GM21786 (cell line): ENCODE results near the gene BPTF.
"Not testable (repeated sequence)": the region's sequence is repeated elsewhere in the genome, so short reads cannot be mapped to it uniquely, and the experiment has no call there.

Source experiments
- ATAC-seq: cut with Tn5 transposase; IDR thresholded peaks from one replicate; pipeline ENCODE4 v1.9.1; 2021; ENCODE audit not compliant: unreplicated experiment

Gene BPTF

DNA sequence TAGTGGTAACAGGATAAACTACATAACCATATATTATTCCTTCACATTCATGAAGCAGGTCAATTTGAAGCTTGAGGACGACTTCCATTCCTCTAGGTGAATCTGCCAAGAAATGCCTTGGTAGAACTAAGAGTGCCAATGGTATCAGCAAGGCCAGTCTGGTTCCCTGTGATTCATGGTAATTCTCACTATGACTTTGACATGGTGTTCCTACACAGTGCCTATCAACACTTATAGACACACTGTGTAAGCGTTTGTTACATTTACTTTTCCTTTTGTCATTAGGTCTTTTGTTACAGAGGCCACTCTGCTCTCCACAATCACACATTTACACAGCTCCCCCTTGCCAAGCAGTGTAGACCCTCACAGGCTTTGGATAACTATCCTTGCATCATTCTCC is 136.9 kb downstream of the BPTF start:
- not testable (repeated sequence) for ATAC-seq

DNA sequence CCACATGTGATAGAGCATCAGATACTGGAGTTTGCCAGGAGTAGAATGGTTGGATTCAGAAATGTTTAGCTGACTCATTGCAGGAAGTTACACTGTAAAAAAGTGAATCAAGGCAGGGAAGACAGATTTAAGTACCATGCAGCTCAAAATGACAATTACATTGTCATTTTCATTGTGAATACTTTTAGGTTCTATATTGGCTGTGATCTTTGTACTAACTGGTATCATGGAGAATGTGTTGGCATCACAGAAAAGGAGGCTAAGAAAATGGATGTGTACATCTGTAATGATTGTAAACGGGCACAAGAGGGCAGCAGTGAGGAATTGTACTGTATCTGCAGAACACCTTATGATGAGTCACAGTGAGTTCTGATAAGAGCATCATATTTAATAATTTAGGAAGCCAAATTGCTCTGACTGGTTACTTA is 137.9 kb downstream of the BPTF start:
- peak; percentile 53 for ATAC-seq

DNA sequence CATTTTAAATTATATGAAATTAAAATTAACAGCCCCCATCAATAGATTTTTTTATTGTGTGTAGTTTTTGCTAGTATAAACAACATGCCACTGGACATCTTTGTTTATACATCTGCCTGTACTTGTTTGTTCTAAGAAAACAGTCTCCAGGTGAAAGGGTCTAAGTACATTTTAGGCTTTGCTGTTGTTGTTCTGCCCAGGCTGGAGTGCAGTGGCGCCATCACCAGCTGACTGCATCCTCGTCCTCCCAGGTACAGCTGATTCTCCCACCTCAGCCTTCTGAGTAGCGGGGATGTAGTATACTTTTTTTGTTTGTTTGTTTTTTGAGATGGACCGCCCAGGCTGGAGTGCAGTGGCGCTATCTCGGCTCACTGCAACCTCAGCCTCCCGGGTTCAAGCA is 145.5 kb downstream of the BPTF start:
- ATAC-seq: no peak

DNA sequence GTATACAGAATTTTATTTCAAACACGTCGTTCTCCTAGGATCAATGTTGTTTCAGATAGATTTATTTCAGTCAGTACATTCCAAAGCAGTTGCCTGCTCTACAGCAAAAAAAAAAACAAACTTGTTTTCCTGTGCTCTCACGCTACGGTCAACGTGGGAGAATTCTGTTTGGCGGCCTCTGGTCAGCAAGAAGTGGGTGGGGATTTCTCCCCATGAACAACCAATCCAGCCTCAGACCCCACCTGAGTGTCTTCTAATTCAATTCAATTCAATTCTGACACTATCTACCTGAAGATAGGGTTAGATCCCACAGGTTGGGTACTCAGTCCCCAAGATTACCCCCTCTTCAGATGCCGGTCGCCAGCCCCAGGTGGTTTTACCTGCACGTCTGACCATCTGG is 148.9 kb downstream of the BPTF start:
- ATAC-seq: no peak

DNA sequence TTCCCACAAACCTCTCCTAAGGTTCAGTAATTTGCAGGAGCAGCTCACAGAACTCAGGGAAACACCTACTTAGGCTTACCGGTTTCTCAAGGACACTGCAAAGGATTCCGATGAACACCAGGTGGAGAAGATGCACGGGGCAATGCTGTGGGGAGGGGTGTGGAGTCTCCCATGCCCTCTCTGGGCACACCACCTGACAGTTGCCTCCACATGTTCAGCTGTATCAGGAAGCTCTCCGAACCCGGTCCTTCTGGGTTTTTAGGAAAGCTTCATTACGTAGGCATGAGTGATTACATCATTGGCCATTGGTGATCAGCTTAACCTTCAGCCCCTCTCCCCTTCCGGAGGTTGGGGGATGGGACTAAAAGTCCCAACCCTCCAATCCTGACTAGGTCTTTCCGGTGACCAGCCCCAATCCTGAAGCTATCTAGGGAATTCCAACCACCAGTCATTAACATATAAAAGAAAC is 149.3 kb downstream of the BPTF start:
- no peak for ATAC-seq

DNA sequence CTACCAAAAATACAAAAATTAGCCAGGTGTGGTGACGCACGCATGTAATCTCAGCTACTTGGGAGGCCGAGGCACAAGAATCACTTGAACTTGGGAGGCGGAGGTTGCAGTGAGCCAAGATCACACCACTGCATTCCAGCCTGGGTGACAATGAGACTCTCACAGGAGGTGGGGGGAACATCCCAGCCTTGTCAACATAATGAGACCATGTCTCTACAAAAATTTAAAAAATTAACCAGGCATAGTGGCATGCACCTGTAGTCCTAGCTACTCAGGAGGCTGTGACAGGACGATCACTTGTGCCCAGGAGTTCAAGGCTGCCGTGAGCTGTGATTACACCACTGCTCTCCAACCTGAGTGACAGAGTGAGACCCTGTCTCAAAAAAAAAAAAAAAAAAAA is 151.0 kb downstream of the BPTF start:
- not testable (repeated sequence) for ATAC-seq

DNA sequence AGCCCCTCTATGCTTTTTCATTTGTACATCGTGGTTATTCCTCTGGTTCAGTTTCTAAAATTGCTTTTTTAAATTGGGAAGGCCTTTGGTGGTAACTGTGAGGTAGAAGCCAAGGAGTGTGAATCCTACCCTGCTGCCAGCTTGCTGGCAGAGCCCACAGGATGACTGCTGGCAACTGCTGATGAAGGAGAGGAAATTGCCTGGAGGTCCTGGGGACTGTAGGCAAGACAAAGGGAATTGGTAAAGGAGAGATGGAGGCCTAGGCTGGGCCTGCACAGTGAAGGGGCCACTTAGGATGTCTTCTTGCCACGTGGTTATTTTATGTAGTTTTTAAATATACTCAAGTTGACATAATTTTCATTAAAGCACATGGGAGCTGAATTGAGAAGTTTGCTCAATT is 155.2 kb downstream of the BPTF start:
- no peak for ATAC-seq

DNA sequence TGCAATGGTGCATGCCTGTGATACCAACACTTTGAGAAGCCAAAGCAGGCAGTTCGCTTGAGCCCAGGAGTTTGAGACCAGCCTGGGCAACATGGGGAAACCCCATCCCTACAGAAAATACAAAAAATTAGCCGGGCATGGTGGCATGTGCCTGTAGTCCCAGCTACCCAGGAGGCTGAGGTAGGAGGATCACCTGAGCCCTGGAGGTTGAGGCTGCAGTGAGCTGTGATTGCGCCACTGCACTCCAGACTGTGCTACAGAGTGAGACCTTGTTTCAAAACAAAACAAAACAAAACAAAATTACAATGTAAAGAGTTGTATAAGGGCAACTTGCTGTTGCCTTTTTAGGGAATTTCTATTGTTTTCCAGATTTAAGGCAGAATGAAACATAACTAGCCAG is 155.6 kb downstream of the BPTF start:
- not testable (repeated sequence) for ATAC-seq

DNA sequence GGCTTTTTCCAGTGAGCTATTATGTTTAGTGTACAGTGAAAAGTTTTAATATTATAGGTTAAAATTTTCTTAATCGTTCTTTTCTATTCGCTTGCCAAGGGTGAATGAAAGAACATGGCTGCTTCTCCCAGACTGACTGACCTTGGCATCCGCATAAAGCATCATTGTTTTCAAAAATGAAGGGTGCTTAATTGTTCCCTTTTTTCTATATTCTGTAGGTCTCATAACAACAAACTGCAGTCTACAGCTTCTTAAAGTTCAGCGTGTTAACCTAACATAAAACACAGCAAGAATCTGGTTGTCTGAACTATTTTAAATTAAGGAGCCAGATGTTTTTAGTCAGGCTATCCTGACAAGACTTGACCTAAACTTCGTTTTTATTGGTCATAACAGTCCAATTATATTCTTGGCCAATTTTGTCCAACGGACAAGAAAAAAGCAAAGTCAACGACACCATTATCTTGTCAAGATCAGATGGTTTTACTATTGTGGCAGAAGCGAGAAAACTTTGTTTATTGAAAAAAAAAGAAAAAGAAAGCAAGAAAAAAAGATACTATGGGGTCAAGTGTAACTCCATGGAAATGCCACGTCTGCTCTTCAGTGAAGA is 156.8 kb downstream of the BPTF start:
- ATAC-seq: no peak

DNA sequence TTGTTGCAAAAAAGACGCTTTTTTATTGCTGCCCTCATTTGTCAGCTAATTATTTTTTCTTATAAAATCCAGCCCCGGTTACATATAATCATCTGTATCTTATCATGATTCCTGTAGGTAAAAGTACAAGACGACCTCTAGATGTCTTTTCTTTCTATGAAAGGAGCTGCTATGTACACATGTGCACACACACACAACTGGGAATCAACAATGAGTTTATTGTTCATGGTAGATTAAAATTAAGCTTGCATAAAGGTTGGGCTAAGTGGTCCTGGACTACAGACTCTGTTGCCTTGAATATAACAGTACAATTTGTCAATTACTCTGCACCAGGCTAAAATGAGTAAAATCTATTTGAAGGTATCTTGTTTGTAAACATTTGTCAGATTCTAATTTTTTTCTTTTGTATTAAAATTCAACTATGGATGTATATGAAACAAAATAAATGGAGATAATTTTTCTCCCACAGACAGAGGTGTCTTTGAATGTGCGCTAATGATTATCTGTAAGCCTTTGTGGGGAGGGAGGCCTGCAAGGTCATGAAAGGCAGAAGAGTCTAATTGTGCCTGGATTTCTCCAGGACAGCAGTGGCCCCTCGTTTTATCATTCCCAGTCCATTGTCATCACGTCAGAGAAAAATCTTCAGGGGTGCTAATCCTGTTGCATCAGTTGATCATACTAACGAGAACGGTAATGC is 157.5 kb downstream of the BPTF start:
- ATAC-seq: no peak

DNA sequence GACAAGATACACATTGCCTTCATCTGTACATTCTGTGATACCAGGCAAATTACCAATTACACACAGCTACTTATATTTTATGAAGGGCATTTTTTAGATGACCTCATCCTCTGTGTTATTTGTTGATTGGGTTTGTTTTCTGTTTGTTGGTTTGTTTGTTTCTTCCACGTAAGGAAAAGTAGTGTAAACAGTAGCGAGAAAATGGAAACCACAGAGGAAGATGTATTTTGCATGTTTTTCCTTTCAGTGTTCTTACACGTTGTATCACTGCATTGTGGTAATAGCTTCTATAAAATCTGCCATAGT is 158.0 kb downstream of the BPTF start:
- ATAC-seq: no peak

DNA sequence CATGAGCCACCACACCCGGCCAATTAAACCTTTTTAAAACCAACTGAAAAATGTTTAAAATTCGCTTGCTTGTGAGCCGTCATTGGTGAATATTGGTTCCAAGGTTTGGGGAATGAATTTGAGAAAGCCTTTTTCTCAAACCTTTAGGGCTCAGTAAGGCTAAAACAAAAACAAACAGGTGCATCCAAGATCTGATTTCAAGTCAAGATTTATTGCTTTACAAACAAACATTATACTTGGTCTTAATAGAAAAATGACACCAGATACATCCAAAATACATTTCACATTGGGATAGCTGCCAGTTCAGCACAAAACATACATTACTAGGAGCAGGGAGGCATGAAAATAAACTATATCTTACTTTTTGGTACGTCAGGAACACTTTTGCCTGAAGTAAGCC is 165.6 kb downstream of the BPTF start:
- ATAC-seq: no peak

DNA sequence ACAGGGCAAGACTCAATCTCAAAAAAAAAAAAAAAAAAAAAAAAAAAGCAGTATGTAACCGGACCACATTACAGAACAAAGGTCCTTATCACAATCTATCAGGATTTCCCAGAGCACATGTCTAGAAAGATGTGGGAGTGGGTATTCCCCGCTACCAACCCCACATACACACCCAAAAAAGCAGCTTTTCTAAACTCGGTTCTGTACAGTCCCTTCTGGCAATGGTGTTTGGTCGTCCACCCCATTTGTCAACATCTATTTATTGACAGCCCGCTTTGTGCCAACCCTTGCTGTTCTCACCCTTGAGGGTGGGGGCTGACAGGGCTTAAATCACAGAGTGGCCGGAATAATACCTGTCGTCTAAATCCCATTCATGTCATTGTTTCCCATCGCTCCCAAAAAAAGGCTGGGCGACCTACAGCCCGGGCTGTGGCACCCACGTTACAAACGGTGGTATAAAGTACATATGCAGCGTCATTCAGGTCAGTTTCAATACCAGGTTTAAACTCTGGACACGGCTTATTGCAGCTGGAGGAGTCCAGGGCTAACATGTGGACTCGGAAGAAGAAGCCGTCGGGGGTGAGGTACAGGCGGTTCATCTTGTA is 167.3 kb downstream of the BPTF start:
- ATAC-seq: no peak

DNA sequence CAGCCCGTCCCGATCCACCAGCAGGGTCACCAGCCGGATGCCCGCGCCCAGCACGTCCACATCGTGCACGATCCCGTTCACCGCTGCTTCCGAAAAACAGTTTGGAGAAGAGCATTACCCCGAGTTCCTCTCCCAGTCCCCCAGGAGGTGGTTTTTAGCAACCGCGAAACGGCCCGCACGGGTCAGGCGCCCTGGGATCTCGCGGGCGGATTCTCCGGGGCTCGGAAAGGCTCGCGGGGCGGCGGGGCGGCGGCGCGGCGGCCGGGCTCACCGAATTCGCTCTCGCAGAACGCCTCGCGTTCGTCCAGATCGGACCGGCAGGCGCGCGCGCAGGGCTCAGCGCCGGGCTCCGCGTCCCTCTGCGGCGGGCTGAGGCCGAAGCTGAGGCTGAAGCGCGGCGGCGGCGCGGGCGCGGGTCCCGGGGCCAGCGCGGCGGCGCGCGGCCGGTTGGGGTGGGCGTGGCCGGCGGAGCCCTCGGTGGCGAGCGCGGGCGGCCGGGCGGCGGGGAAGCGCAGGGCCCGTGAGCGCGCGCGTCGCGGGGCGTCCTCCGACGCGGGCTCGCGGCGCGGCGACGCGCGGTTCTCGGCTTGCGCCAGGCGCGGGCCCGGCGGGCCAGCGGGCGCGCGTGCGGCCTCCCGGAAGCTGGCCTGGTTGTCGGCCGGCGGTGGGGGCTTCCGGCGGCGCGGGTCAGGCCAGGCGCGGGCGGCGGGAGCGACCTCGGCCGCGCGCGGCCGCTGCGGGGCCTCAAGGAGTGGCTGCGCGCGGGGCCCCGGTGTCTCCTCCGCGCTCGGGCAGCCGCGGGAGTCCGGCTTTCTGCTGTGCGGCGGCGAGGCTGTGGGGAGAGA is 168.1 kb downstream of the BPTF start:
- peak; percentile 64 for ATAC-seq

DNA sequence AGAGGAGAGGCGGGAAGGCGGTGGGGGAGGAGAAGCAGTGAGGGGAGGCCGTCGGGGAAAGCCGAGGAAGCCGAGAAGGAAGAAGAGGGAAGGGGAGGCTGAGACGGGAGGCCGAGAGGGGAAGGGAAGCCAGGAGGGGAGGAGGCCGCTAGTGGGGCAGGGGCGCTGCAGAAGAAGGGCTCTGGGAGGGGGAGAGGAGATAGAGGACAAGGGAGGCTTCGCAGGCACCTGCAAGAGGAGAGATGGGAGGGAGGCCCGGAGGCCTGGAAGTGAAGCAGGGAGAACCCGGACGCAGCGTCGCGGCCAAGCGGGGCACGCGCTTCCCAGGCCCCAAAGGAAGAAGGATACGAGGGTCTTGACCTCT is 168.7 kb downstream of the BPTF start:
- ATAC-seq: peak; percentile 1

DNA sequence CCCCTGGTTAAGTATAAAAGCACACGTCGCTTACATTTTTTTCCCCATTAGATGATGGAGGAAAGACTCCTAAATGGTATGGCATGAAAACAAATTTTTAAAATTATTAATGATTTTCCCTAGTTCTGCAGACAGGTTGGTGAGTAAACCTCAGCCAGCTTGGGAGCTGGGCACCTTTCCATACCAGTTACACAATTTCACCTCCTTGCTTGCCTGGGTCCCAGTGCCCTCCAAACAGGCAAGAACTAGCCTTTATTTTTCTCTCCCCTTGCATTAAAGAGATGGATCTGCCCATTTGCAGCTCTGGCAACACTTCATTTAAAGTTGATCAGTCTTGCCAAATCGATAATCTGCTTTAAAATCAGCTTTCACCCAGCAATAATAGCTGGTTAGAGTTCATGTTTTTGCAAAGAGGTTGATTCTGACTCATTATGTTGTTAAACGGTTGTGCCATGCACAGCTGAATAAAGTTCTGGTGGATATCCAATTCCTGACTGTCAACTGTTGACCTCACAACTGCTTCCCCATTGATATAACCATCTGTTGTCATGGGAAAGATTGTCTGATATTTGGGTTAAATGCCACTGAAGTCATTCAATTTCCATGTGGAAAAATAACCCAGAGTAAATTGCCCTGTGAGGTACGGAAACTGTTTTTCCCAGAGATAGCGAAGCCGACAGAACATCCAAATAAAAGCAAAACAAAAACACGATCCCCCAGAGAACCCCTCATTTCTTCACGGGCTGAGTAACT is 169.7 kb downstream of the BPTF start:
- no peak for ATAC-seq

DNA sequence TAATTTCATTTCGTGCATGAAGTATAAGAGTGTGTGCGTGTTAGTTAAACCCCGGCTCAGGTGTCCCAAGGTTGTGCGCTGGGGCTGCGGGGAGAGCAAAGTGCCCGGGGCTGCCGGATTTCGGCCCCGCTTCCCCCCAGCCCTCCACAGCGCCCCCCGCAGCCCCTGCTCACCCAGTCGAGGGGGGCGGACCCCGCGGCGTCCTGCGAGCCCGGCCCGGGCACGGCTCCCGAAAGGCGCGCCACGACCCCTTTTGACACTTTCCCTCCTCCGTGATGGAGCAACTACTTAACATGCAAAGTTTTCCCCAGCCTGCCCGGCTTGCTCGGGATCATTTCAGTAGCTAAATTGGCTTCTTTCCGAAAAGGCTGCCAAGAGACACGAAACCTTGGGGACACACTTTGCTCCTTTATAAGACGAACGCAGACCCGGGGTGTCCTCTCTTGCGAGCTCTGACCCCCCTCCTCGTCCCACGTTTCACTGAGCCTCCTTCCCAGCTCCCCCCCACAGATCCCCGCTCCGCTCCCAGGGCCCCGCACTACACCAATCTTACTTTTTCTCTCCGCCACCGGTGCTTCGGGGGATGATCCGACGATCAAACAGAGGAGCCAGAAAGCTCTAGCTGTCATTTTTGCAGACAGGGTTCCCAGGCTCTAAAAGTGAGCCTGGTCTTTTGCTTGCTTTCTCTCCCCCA is 170.4 kb downstream of the BPTF start:
- no peak for ATAC-seq

DNA sequence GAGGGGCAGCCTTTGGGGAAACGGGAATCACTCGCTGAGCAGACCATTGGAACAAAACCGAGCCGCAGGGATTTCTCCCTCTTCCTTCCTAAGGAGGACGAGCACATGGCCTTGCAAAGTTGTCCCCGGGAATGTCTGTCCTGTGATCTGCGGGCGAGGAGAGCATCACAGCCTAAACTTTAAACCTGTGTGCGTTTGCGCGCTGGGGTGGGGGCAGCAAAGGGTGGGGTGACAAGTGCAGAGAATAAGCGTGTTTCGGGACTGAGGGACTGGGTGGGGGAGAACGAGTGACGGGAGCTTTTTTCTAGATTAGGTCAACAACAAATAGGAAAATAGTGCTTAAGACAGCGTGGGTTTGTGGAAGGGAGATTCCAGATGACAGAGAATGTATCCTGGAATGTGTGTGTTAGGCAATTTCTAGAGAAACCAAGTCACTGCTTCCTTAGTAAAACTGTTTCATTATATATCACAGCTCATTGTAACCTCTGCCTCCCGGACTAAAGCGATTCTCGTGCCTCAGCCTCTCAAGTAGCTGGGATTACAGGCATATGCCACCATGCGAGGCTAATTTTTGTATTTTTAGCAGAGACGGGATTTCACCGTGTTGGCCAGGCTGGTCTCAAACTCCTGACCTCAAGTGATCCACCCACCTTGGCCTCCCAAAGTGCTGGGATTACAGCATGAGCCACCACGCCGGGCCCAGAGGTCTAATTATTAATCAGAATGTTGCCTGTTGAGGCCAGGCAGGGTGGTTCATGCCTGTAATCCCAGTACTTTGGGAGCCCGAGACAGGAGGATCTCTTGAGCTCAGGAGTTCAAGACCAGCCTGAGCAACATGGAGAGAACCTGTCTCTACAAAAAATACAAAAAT is 171.2 kb downstream of the BPTF start, which contains the start of gene C17orf58:
C17orf58 (minus strand) TSS at position 169 of the 871 bp plus-strand sequence. CDS start 271 bp downstream, outside the sequence.
- not testable (repeated sequence) for ATAC-seq

DNA sequence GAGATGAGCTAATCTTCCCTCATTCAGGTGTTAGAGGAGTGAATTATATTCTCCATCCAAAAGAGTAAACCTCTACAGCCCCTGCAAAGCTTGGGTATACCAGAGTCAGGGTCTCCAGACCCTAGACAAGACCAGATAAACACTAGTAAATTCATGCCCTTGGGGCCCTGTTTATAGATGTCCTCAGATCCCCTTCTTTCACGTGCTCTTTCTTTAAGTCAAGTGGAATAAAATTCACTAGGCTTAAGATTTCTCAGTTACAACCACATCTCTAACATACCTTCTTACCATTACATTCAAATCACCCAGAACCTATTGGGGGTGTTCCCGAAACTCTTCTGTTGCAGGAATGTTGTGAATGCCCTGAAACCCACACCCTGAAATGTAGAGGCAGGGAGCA is 173.2 kb downstream of the BPTF start:
- ATAC-seq: no peak
